H9 (cell line): ENCODE measurements around the gene BRMS1L. TPM values are rescaled to one million over a fixed set of nuclear protein-coding genes. Genes with fewer than 3 reads are reported as not detected.

Experiments
- DNase-seq: peaks from one replicate; pipeline ENCODE4 v3.0.0-alpha.2; 2017
- H2AFZ ChIP-seq: one replicate; pipeline ENCODE4 v1.6.1; 2013; ENCODE audit warnings: mild to moderate bottlenecking, low read length, control low read depth, moderate library complexity
- H2AK5ac ChIP-seq: 2 replicates; pipeline ENCODE4 v1.6.1; 2013; ENCODE audit warnings: low read length, control low read depth, mixed read lengths; ENCODE audit not compliant: insufficient read length
- H2BK120ac ChIP-seq: one replicate; pipeline ENCODE4 v1.6.1; 2013; ENCODE audit warnings: low read depth, mild to moderate bottlenecking, low read length, control low read depth, inconsistent platforms; ENCODE audit not compliant: poor library complexity, severe bottlenecking
- H2BK12ac ChIP-seq: 2 replicates; pipeline ENCODE4 v1.6.1; 2013; ENCODE audit warnings: low read length, control low read depth, mixed read lengths, low read depth; ENCODE audit not compliant: insufficient read length
- H2BK15ac ChIP-seq: 2 replicates; pipeline ENCODE4 v1.6.1; 2013; ENCODE audit warnings: low read depth, low read length, control low read depth
- H2BK20ac ChIP-seq: one replicate; pipeline ENCODE4 v1.6.1; 2013; ENCODE audit warnings: low read depth, mild to moderate bottlenecking, low read length, control low read depth, inconsistent platforms; ENCODE audit not compliant: poor library complexity, severe bottlenecking
- H2BK5ac ChIP-seq: 2 replicates; pipeline ENCODE4 v1.6.1; 2013; ENCODE audit warnings: low read length, control low read depth, mixed read lengths; ENCODE audit not compliant: insufficient read length
- H3K14ac ChIP-seq: 2 replicates; pipeline ENCODE4 v1.6.1; 2013; ENCODE audit warnings: low read length, control low read depth; ENCODE audit not compliant: insufficient read depth
- H3K18ac ChIP-seq: 2 replicates; pipeline ENCODE4 v1.6.1; 2013; ENCODE audit warnings: low read depth, mild to moderate bottlenecking, mixed read lengths, low read length, control low read depth; ENCODE audit not compliant: insufficient read length
- H3K23ac ChIP-seq: 2 replicates; pipeline ENCODE4 v1.6.1; 2013; ENCODE audit warnings: low read length, control low read depth, mixed read lengths, low read depth; ENCODE audit not compliant: insufficient read length
- H3K23me2 ChIP-seq: 2 replicates; pipeline ENCODE4 v1.6.1; 2013; ENCODE audit warnings: low read depth, mild to moderate bottlenecking, mixed read lengths, low read length, control low read depth; ENCODE audit not compliant: insufficient read length, poor library complexity, severe bottlenecking
- H3K27ac ChIP-seq: 2 replicates; pipeline ENCODE4 v1.5.1; 2013; ENCODE audit warnings: low read length, control low read depth, mixed read lengths, low read depth; ENCODE audit not compliant: insufficient read length
- H3K27me3 ChIP-seq: 2 replicates; pipeline ENCODE4 v1.6.1; 2013; ENCODE audit warnings: low read length, control low read depth, inconsistent platforms; ENCODE audit not compliant: insufficient read depth
- H3K4ac ChIP-seq: 2 replicates; pipeline ENCODE4 v1.6.1; 2013; ENCODE audit warnings: low read depth, mild to moderate bottlenecking, control low read depth, inconsistent platforms, low read length, moderate library complexity
- H3K4me1 ChIP-seq: 2 replicates; pipeline ENCODE4 v1.6.1; 2013; ENCODE audit warnings: low read length, control low read depth, inconsistent platforms; ENCODE audit not compliant: insufficient read depth
- H3K4me2 ChIP-seq: 2 replicates; pipeline ENCODE4 v1.6.1; 2013; ENCODE audit warnings: low read length, control low read depth, mixed read lengths; ENCODE audit not compliant: insufficient read length, insufficient read depth
- H3K56ac ChIP-seq: 2 replicates; pipeline ENCODE4 v1.6.1; 2013; ENCODE audit warnings: low read depth, mild to moderate bottlenecking, mixed read lengths, low read length, control low read depth; ENCODE audit not compliant: insufficient read length
- H3K79me1 ChIP-seq: 2 replicates; pipeline ENCODE4 v1.6.1; 2013; ENCODE audit warnings: low read depth, mild to moderate bottlenecking, moderate library complexity, low read length, control low read depth, inconsistent platforms; ENCODE audit not compliant: insufficient read depth, poor library complexity, severe bottlenecking
- H3K79me2 ChIP-seq: 2 replicates; pipeline ENCODE4 v1.6.1; 2013; ENCODE audit warnings: low read length, control low read depth, inconsistent platforms; ENCODE audit not compliant: insufficient read depth
- H3K9ac ChIP-seq: 2 replicates; pipeline ENCODE4 v1.6.1; 2013; ENCODE audit warnings: low read length, control low read depth, mixed read lengths; ENCODE audit not compliant: insufficient read length; ENCODE audit errors: extremely low read depth
- H3K9me3 ChIP-seq: one replicate; pipeline ENCODE4 v1.6.1; 2013; ENCODE audit warnings: low read depth, low read length, inconsistent platforms; ENCODE audit not compliant: control insufficient read depth
- H3T11ph ChIP-seq: one replicate; pipeline ENCODE4 v1.6.1; 2013; ENCODE audit warnings: mild to moderate bottlenecking, low read length, control low read depth, inconsistent platforms
- H4K20me1 ChIP-seq: one replicate; pipeline ENCODE4 v1.6.1; 2013; ENCODE audit not compliant: control insufficient read depth, insufficient read length, insufficient read depth
- H4K5ac ChIP-seq: 2 replicates; pipeline ENCODE4 v1.6.1; 2013; ENCODE audit warnings: low read depth, mild to moderate bottlenecking, mixed read lengths, low read length, control low read depth; ENCODE audit not compliant: insufficient read length
- H4K8ac ChIP-seq: replicated peaks from 2 replicates; pipeline ENCODE4 v1.6.1; 2013; ENCODE audit warnings: low read length, control low read depth, mixed read lengths, low read depth; ENCODE audit not compliant: insufficient read length
- H4K91ac ChIP-seq: 2 replicates; pipeline ENCODE4 v1.6.1; 2013; ENCODE audit warnings: low read depth, mild to moderate bottlenecking, moderate library complexity, mixed read lengths, low read length, control low read depth; ENCODE audit not compliant: insufficient read length
- H3K27ac Mint-ChIP-seq, 3 experiments: 2 replicates in 2 of 3; 3 replicates in 1 of 3; pipeline ENCODE4 v1.8.0; 2020 to 2021; ENCODE audit warnings: mixed read lengths in 3 of 3, mild to moderate bottlenecking in 1 of 3, moderate library complexity in 1 of 3
- H3K27me3 Mint-ChIP-seq: 2 replicates; pipeline ENCODE4 v1.8.0; 2021; ENCODE audit warnings: low read depth, mild to moderate bottlenecking, moderate library complexity, mixed read lengths
- H3K36me3 Mint-ChIP-seq, 3 experiments: 2 replicates in 2 of 3; 3 replicates in 1 of 3; pipeline ENCODE4 v1.8.0; 2020 to 2021; ENCODE audit warnings: low read depth in 3 of 3, mixed read lengths in 3 of 3; ENCODE audit not compliant: insufficient read depth in 1 of 3
- H3K4me1 Mint-ChIP-seq, 2 experiments: 2 replicates each; pipeline ENCODE4 v1.8.0; 2020; ENCODE audit warnings: mixed read lengths in 2 of 2
- H3K4me3 Mint-ChIP-seq, 2 experiments: 2 replicates in 1 of 2; 3 replicates in 1 of 2; pipeline ENCODE4 v1.8.0; 2020 to 2021; ENCODE audit warnings: mild to moderate bottlenecking in 2 of 2, mixed read lengths in 2 of 2, moderate library complexity in 1 of 2
- H3K9me3 Mint-ChIP-seq, 2 experiments: 2 replicates in 1 of 2; 3 replicates in 1 of 2; pipeline ENCODE4 v1.8.0; 2020; ENCODE audit warnings: mild to moderate bottlenecking in 2 of 2, mixed read lengths in 2 of 2, moderate library complexity in 1 of 2
- CTCF ChIP-seq: fragments of 200-600 bp; sonication (generic); conservative IDR thresholded peaks from 3 replicates; pipeline ENCODE4 v1.8.0; 2021; ENCODE audit warnings: antibody characterized with exemption, mild to moderate bottlenecking
- WGBS: extraction: QIAGEN DNeasy Blood & Tissue Kit; methylation state at CpG from one replicate; pipeline ENCODE4 v1.1.7; 2013; ENCODE audit warnings: missing lambda C conversion rate, low lambda C conversion rate, mixed read lengths; ENCODE audit not compliant: insufficient read length; ENCODE audit errors: extremely low coverage; 5-methylcytosine and 5-hydroxymethylcytosine counted together
- total RNA-seq: library from RNA; stranded (reverse); gene quantifications from 2 replicates; pipeline ENCODE4 v1.2.1, GENCODE V29; 2021

The BRMS1L gene
- total RNA-seq, 1 experiment from 2014 or later: 12.9 TPM

- Histone ChIP-seq H2BK20ac (no peak overlapping the region), H3K4me1 (no peaks in the 10 kb centered on the region), H4K8ac (no peak overlapping the region), H3T11ph (no peak overlapping the region), H2BK5ac (no peak overlapping the region), H3K79me1 (no peaks in the 10 kb centered on the region), H2AFZ (no peak overlapping the region), H3K79me2 (no peaks in the 10 kb centered on the region), H3K23me2 (no peaks in the 10 kb centered on the region), H2BK120ac (no peak overlapping the region), H4K5ac (no peak overlapping the region), H4K91ac (no peak overlapping the region), H2BK15ac (no peak overlapping the region), H3K23ac (no peak overlapping the region), H3K4ac (no peak overlapping the region), H3K9me3 (no peaks in the 10 kb centered on the region), H3K56ac (no peak overlapping the region), H2BK12ac (no peak overlapping the region), H3K18ac (no peak overlapping the region), H4K20me1 (no peaks in the 10 kb centered on the region), H3K14ac (no peak overlapping the region; the same call in 1 of the 2 replicates), H3K27me3 (no peaks in the 10 kb centered on the region), H3K27ac (no peak overlapping the region), H3K9ac (no peak overlapping the region), H3K4me2 (no peak overlapping the region), H2AK5ac (no peak overlapping the region)
- no peak overlapping the region for H3K4me3 Mint-ChIP-seq
- H3K9me3 Mint-ChIP-seq: no peaks in the 10 kb centered on the region; a peak in 1 of 5 replicates
- no peak for DNase-seq
- H3K27me3 Mint-ChIP-seq: no peaks in the 10 kb centered on the region
- no CpG with 5 or more reads among the region's 2 CpGs for WGBS
- H3K4me1 Mint-ChIP-seq: peaks cover 3 to 5% of the 10 kb centered on the region in 2 experiments; a peak in 2 of 4 replicates
- no peaks in the 10 kb centered on the region for H3K36me3 Mint-ChIP-seq
- no peak for TF ChIP-seq CTCF
- H3K27ac Mint-ChIP-seq: no peak overlapping the region
Observed at GRCh38 chr14:35881280-35881679, 55.1 kb downstream of the BRMS1L start.
